ENCODE measurements around the gene R3HDM2.

GRCh38 chr12:57273516-57273915 lies 157.3 kb downstream of the R3HDM2 start:
- no peak for TF ChIP-seq CTCF (IDR thresholded peaks at IDR 0.05; ENCODE audit: low read length)
- TF ChIP-seq EZH2 (IDR thresholded peaks at IDR 0.05; ENCODE audit: borderline replicate concordance, low read length): no peak

All from OCI-LY1 (cell line).